Measurements from ENCODE around the gene MRPL10.

MRPL10 gene

DNA sequence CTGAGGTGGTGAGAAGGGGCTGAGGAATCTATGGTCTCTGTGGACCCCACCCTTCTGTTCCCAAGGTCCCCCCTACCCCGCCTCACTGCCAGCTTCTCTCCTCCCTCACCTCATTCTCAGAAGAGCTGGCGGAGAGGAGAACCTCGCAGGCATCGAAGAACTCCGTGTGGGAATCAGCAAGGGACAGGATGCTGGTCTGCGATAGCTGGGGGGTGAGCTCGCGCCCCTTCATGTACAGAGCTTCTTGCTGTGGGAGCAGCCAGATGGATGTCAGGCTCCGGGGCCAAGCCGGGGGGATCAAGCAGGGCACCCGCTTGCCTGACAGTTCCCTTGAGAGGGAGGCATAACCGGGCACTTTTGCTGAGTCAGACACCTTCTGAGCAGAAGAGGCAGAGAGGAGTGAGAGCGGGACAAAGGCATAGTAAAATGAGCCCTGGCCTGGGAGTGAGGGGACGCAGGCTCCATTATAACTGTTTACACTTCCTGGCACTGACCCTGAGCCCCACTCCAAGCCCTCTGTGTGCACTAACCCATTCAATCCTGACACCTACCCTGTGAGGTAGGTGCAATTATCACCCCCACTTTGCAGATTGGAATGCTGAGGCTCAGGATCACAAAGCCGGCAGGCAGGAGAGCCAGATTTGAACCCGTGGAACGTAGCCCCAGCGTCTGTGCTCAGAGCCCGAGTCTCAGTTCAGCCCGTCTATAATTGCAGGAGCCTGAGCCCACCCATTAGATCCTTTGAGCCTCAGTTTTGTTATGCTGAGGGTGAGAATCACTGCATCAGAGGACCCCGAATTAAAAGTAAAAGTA lies 16.0 kb downstream of the MRPL10 start:
- no peak for DNase-seq (ENCODE audit: extremely low read depth in 1 of 2, low read depth in 1 of 2)

DNA sequence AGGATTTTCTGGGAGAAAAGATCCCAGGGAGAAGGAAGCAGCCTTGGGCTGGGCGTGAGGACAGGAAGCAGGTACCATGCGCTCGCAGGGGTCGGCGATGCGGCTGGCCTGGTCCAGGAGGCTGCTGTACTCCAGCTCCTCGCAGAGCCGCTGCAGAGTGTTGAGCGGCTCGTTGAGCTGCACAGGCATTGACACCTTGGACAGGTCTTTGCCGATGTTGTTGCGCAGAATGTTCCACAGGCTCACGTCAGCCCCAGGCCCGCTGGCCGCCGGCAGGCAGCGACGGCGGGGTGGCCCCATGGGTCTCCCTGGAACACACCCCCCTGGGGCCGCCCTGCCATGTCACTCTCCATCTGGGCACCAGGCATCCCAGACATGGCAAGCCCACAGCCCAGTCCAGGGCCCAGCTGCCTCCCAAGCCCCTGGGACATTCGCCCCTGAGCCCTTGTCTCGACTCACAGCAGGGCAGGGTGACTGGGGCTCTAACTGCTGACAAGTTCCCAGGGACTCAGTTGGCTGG lies 17.8 kb downstream of the MRPL10 start:
- DNase-seq (ENCODE audit: extremely low read depth in 1 of 2, low read depth in 1 of 2), result no peak

DNA sequence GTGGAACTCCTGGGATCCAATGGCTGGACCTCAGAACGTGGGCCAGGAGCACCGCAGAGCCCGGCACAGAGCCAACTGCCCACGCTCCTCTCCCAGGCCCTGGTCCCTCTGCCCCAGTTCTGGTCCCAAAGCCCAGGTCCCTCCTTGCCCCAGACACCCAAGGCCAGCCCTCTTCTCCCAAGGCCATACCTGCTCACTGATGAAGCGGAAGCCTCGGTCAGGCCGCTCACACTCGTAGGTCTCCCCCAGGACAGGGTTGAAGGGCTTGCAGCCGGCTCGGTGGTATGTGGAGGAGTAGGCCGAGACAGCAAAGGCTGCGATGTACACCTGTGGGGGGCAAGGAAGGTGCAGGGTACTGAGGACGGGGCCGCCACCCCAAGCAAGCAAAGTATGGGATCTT lies 18.3 kb downstream of the MRPL10 start:
- DNase-seq (ENCODE audit: extremely low read depth in 1 of 2, low read depth in 1 of 2), result no peak

DNA sequence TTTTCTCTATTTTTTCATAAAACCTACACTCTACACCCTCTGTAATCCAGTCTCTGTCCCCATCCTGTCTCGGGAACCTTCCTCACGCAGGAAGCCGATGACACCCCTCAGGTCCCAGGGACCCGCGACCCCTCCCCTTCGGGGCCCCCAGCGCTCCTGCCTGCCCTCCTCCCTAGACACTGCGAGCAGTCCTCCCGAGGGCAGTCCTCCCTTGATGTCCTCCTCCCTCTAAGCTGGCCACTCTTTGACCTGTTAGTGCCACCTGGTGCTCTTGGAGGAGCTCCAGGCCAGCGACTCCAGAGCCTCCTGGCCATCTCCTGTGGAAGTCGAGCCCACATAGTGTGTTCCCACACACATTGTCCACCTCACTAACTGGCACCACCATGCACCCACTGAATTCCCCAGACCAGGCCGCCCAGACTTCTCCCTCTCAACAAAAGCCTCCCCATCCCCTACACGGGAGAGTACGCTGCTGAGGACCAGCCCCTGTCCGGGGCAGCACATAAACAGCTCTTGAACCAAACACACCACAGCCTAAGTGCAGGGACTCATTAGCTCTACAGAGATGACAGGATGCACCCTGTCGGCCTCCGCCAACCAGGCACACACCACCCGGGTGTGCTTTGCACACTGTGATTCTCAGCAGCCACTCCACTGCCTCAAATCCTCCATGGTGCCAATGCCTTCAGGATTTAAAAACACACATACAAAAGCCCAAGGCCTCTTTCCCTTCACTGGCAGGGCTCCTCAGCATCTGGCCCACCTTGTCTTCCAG lies 19.0 kb downstream of the MRPL10 start:
- DNase-seq (ENCODE audit: extremely low read depth in 1 of 2, low read depth in 1 of 2), result no peak

DNA sequence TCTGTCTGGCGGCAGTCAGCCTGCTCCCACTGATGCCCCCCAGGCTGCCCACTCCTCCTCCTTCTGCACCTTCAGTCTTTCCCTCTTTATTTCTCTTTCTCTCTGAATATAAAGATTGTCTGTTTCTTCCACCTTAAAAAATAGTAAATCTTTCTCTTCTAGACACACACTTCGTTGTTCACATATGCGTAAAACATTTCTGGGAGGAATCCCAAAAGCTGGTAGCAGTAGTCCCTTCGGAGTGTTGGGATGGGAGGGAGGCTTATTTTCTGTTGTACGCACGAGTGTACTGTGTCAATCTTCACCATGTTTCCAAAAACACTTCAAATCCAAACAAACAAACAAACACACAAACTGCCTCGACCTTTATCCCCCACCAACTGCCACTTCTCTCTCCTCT lies 19.6 kb downstream of the MRPL10 start:
- DNase-seq (ENCODE audit: extremely low read depth in 1 of 2, low read depth in 1 of 2), result no peak

DNA sequence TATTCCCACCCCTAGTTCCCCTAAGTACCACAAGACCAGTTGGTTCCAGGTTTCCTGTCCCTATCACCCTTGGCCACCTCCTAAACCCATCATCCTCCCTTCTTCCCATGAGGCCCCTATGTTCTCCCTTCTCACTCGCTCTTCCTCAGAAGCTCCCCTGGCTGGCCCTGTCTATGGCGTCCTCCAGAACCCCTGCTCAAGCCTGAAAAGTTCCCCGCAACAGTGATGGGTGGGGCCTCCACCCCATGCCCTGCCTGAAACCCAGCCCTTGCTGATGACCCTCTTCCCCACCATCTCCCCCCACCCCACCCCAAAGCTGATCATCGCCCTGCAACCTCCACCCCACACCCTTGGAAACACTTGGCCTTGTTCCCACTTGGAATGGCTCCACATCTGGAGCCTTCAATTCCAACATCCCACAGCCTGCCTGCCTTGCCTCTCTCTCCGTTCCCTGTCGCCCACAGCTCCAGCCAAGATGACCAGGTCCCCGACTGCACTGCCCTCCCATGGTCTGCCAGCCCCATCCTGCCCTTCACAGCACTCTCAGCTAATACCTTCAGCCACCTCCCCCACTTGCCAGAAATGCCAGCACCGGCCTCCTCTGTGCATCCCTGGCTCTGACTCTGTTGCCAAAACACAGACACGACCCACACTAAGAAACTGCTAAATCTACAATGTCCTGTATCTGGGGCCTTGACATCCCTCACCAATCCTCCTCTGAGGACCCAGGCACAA lies 20.3 kb downstream of the MRPL10 start:
- no peak for DNase-seq (ENCODE audit: extremely low read depth in 1 of 2, low read depth in 1 of 2)

DNA sequence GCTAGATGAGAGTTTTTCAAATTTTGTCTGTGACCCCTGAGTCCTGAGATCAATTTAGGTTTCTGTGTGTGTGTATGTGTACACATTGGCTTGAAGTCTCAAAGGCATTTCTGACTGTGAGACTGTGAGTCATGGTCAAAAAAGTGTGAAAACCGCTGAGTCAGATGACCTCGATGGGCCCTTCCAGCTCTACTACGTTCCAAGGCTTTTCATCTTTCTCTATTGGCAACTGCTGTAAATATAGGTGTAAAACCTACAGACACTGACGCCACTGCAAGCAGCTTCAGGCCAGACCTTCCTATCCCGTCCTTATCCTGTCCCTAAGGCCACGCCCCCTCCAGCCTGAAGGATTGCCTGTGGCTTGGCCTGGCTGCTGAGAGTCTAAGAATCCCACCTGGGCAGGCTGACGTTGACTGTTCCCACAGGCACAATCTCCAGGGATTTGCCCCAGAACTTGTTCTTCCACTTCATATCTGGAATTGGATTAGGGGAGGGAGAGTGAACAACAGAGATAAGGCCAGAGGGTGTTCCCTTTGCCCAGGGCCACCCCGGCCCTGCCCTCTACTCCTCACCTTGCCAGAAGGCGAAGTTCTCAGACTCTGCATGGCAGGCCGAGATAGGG lies 21.0 kb downstream of the MRPL10 start:
- no peak for DNase-seq (ENCODE audit: extremely low read depth in 1 of 2, low read depth in 1 of 2)

DNA sequence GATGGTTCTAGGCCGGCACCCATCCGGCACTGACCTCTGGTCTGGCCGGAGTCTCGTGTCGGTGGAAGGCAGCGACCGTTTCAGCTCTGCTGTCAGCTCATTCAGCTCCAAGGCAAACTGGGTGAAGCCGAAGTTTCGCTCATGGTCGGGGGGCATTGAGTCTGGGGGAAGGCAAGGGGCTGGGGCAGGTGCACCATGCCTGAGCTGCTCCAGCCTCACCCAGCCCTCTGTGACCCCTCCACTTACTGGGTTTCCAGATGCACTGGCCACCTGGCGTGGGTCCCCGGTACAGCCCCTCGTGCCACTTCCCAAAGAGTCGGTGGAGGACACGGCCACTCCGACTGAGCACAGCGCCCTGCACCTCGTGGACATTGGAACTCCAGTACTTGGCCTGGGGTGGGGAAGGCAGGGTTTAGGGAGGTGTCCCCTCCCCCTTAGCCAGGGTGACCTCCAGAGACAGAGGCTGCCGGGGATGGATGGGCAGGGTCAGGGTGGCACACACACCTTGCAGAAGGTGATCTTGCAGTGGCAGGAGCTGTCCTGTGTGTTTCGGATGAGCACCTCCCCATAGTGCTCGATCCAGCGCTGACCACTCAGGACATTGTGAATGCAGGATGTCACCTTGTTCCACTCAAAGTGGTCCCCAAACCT lies 22.4 kb downstream of the MRPL10 start:
- no peak for DNase-seq (ENCODE audit: extremely low read depth in 1 of 2, low read depth in 1 of 2)

DNA sequence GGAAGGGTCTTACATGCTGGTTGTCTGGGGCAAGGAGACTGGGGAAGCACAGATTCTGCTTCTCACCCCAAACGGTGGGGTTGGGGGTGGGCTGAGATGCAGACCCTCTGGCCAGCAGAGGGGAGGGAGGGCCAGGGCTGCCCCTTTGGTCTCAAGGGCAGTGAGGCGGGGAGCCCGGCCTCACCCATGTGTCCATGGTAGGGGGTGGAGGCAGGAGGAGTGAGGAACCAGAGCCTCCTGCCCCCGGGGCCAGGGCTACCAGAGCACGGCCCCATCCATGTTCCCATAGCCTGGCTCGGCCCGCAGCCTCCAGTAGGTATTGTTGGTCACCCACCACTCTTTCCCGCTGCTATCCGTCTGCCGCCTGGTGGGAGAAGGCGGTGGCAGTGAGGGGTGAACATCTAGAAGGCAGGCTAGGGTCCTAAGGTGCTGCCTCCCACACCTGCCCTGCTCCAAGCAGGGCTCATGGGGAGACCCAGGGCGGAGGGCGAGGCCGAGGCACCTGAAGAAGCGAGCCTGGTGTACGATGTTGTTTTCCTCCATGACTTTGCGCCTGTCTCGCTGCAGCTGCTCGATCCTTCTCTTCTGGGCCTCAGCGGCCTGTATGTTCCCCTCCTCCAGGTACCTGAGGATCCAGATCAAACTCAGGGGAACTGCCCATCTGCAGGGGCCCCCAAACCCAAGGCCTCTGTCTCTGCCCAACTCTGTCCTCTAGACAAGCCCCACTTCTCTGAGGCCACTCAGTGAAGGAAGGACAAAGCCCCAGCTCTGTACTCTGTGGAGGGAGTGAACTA lies 23.1 kb downstream of the MRPL10 start:
- DNase-seq (ENCODE audit: extremely low read depth in 1 of 2, low read depth in 1 of 2), result no peak

DNA sequence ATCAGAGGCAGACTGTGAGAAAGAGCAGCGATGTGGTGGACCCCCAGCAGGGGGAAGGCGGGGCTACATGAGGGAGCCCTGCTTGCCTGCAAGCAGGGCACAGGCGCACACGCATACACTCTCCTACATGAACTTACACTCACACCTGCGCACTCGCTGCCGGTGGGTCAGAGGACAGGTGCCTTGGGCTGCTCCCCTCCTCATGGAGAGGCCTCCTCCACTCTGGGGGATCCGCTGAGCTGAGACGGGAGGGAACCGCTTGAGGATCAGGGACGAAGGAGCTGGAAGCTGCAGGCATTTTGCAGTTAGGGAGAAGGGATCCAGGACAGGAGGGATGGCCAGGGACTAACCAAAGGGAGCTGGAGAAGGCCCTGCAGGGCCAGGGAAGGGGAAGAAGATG lies 23.9 kb downstream of the MRPL10 start:
- DNase-seq (ENCODE audit: extremely low read depth in 1 of 2, low read depth in 1 of 2), result no peak

DNA sequence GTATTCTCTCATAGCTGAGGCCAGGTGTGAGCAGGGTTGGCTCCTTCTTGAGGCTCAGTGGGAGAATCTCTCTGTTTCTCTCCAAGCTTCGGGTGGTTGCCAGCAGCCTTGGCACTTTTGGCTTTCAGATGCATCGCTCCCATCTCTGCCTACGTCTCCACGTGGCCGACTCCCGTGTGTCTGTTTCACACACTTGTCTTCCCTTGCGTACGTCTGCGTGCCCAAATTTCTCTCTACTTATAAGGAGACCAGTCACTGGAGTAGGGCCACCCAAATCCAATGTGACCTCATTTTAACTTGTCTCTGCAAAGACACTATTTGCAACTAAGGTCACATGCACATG lies 24.5 kb downstream of the MRPL10 start:
- no peak for DNase-seq (ENCODE audit: extremely low read depth in 1 of 2, low read depth in 1 of 2)

DNA sequence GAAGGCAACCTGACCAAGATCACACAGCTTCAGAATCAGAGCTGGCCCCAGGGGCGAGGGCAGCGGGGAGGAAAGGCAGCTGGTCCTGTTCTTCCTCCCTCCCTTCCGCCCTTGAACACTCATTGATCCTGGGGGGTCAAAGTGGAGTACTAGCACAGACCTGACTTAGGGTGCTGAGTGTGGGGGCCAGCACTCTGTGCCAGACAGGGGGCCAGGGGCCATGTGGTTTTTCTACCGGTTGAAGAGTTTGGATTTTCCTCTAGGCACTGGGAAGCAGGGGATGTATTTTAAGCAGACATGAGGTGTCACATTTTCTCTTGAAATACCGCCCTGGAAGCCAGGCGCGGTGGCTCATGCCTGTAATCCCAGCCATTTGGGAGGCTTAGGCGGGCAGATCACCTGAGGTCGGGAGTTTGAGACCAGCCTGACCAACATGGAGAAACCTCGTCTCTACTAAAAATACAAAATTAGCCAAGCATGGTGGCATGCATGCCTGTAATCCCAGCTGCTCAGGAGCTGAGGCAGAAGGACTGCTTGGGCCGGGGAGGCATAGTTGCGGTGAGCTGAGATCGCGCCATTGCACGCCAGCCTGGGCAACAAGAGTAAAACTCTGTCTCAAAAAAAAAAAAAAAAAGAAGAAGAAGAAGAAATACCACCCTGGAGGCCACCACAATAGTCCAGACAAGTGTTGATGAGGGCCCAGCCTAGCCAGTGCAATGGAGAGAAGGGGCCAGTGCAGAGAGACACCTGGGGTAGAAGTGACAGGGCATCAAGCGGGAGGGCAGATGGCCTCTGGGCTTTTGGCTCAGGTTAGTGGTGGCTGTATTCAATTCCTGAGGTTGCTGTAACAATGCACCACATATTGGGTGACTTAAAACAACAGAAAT lies 25.1 kb downstream of the MRPL10 start:
- DNase-seq (ENCODE audit: extremely low read depth in 1 of 2, low read depth in 1 of 2), result no peak

DNA sequence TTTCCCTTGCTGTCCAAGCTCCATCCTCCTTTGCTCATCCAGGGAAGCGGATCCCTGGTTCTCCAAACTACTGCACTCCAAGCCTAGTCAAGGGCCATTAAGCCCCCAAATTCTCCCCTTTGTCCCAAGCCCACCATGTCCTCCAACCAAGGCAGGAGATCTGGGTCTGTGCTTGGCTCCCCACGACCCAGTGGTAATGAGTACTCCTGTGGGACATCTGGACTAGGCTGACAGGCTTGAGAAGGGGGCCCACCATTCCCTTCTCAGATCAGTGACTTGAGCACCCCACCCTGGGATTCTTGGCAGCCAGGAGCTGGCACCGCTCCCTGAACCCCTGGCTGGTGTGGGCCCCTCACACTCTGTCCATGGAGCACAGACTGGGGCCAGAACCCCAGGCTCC lies 26.9 kb downstream of the MRPL10 start:
- no peak for DNase-seq (ENCODE audit: extremely low read depth in 1 of 2, low read depth in 1 of 2)

DNA sequence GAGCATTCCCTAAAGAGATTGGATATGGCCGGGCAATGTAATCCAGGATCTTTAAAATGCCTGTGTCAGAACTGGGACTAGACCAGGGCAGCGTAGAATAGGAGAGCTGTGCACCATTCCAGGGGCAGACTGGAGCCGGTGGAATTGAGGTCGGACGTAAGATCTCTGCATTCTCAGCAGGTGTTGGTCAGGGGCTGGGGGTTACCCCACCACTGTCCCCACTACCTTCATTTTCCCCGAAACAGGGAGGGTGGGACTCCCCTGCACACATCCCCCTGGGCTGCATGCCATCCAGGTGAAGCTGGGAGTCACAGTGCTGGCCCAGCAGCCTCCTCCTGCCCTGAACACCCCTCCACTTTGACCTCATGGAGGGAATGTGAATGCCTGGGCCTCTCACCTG lies 27.6 kb downstream of the MRPL10 start:
- DNase-seq (ENCODE audit: extremely low read depth in 1 of 2, low read depth in 1 of 2), result no peak

DNA sequence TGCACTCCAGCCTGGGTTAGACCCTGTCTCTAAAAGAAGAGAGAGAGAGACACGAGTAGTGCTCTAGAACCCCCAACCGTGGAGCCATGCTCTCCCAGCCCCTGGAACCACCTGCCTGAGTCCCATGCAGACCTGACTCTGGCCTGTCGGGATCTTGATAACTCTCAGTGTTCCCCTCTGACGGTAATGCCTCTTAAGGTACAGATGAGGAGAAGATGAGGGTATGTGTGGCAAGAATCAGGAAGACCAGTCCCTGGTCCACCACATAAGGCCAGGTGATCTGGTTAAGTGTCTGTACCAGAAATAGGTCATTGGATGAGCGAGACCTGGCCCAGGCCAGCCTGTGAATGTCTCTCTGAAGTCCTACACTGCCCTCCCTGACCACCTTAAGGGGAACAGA lies 28.1 kb downstream of the MRPL10 start:
- no peak for DNase-seq (ENCODE audit: extremely low read depth in 1 of 2, low read depth in 1 of 2)

DNA sequence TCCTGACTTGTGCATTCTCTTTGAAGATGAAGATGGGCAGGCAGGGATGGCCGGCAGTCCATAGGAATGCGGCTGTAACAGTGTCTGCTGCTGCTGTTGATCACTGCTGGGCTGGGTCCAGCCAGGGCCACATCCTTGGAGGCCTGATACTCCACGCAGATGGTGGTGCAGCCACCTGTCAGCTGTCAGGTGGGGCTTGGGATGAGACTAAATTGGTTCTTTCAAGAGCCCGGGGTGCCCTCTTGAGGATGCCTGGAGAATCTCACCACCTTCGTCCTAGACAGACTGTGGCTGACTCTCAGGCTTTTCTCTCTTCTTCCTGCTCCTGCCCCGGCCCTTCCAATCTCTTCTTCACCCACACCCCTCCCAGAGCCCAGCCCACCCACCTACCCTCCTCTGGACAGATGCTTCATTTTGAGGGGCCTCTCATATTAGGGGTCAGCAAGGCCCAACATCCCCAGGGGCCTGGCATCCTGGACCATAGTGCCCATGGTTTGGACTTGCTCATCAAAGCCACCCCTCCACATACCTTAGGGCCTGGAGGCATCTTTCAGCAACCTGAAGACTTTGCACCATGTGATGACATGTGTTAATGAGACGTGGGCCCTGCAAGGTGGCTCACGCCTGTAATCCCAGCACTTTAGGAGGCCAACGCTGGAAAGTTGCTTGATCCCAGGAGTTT lies 28.9 kb downstream of the MRPL10 start:
- peak in 1 of 2 donors; percentile 42 for DNase-seq (ENCODE audit: extremely low read depth in 1 of 2, low read depth in 1 of 2)

DNA sequence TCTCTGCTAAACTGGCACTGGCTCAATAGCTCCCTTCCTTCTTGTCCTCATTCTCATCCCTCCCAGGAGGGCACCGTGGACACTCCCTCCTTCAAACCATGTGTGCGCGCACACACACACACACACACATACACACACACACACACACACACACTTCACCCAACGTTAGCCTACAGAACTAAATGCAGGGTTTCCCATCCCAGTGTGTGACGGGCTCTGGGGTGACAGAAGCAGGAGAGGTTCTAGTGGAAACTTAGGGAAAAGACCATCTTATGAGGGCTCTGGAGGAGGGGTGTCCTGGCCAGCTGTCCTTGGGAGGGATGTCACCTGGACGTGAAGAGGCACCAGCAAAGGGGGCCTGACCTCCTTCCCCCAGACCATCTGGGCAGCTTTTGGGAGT lies 29.4 kb downstream of the MRPL10 start:
- no peak for DNase-seq (ENCODE audit: extremely low read depth in 1 of 2, low read depth in 1 of 2)

DNA sequence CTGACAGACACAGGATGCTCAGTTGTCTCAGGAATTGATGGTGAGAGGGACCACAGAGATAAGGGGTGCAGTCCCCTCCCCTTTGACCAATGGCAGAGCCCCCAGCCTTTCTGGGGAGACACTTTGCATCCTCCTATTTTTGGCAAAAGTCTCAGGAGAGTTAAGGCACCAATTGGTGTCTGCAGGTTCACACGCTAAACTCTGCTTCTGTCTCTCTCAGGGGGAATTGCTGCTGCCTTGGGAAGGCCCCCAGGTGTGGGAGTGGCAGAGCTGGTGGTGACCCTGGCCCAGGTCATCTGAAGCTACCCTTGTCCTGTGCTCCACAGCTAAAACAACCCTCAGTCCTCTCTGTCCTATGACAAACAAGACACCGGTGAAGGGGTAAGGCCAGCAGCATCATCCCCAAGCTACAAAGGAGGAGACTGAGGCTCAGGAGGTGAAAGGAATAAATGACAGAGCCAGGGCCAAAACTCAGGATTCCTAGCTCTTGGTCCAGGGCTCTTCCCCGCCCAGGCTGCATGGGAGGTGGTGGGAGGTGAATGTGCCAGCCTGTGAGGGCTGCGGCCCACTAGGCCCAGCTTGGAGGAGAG lies 30.1 kb downstream of the MRPL10 start:
- no peak for DNase-seq (ENCODE audit: extremely low read depth in 1 of 2, low read depth in 1 of 2)
